ENCODE results near the gene NLRP6.
"Not testable (repeated sequence)": the region's sequence is repeated elsewhere in the genome, so short reads cannot be mapped to it uniquely, and the experiment has no call there.

Gene NLRP6

GRCh38 chr11:282630-283360 lies 4.6 kb downstream of the NLRP6 start:
- DNase-seq = no peak

- DNase-seq = no peak
These were observed 5.3 kb downstream of the NLRP6 start for GRCh38 chr11:283405-284104.

GRCh38 chr11:284105-285020 lies 6.2 kb downstream of the NLRP6 start:
- no peak for DNase-seq

GRCh38 chr11:285021-285893 lies 7.0 kb downstream of the NLRP6 start:
- DNase-seq = no peak

GRCh38 chr11:285894-286220 lies 7.7 kb downstream of the NLRP6 start:
- no peak for DNase-seq

GRCh38 chr11:286977-287820 lies 9.0 kb downstream of the NLRP6 start:
- not testable (repeated sequence) for DNase-seq

- DNase-seq = no peak
These were observed 9.7 kb downstream of the NLRP6 start for GRCh38 chr11:287821-288477.

GRCh38 chr11:288478-289397 lies 10.5 kb downstream of the NLRP6 start, which contains the start of gene PGGHG:
PGGHG (plus strand) TSS chr11:289126; CDS start chr11:289817, 691 bp downstream.
- DNase-seq = no peak

- DNase-seq = no peak
These were observed 11.1 kb downstream of the NLRP6 start for GRCh38 chr11:289398-289711.

- DNase-seq = no peak
These were observed 11.8 kb downstream of the NLRP6 start for GRCh38 chr11:289712-290620.

- DNase-seq = no peak
These were observed 12.5 kb downstream of the NLRP6 start for GRCh38 chr11:290621-291231.

- no peak for DNase-seq
These were observed 13.3 kb downstream of the NLRP6 start for GRCh38 chr11:291281-292210.

- DNase-seq = no peak
These were observed 14.3 kb downstream of the NLRP6 start for GRCh38 chr11:292211-293121.

- no peak for DNase-seq
These were observed 15.2 kb downstream of the NLRP6 start for GRCh38 chr11:293271-293851.

- DNase-seq = no peak
These were observed 15.8 kb downstream of the NLRP6 start for GRCh38 chr11:293852-294661.

All from NCI-H1417 treated with DMSO at 0.1 percent for 48 hours (cell line).